SK-N-MC (cell line): ENCODE measurements around the gene PNMT.
"Not testable (repeated sequence)": the region's sequence is repeated elsewhere in the genome, so short reads cannot be mapped to it uniquely, and the experiment has no call there.

ENCODE experiments used
- DNase-seq: peaks from one replicate; pipeline ENCODE4 v3.0.0-alpha.2; 2011; ENCODE audit warnings: low read depth, low spot score
- H3K27ac ChIP-seq: fragments of 200-600 bp; sonication (generic); 2 replicates; pipeline ENCODE4 v1.5.1; 2016; ENCODE audit warnings: mixed run types
- H3K36me3 ChIP-seq: fragments of 200-600 bp; sonication (generic); 2 replicates; pipeline ENCODE4 v1.6.1; 2017; ENCODE audit warnings: antibody characterized with exemption, low read length, mixed read lengths; ENCODE audit not compliant: insufficient read depth
- H3K4me3 ChIP-seq: fragments of 200-600 bp; sonication (generic); 2 replicates; pipeline ENCODE4 v1.5.1; 2016
- H3K9ac ChIP-seq: fragments of 200-600 bp; sonication (generic); 2 replicates; pipeline ENCODE4 v1.8.0; 2017; ENCODE audit warnings: mixed run types, mixed read lengths; ENCODE audit not compliant: insufficient read length
- H3K9me3 ChIP-seq: fragments of 200-600 bp; sonication (generic); 2 replicates; pipeline ENCODE4 v1.6.1; 2017; ENCODE audit warnings: low read depth, mild to moderate bottlenecking, antibody characterized with exemption, low read length, moderate library complexity, mixed read lengths
- EZH2 ChIP-seq: fragments of 200-600 bp; sonication (generic); IDR thresholded peaks from one replicate; pipeline ENCODE4 v1.6.1; 2017; ENCODE audit warnings: antibody characterized with exemption
- FOXP2 ChIP-seq: optimal IDR thresholded peaks from 2 replicates; pipeline ENCODE3; 2011; ENCODE audit warnings: mild to moderate bottlenecking, moderate library complexity; ENCODE audit not compliant: insufficient read depth; ENCODE audit errors: extremely low read length, control extremely low read depth
- POLR2AphosphoS5 ChIP-seq: IDR thresholded peaks from 2 replicates; pipeline ENCODE4 v1.6.1; 2012; ENCODE audit warnings: mild to moderate bottlenecking, low read depth, low read length, borderline replicate concordance

PNMT gene

DNA sequence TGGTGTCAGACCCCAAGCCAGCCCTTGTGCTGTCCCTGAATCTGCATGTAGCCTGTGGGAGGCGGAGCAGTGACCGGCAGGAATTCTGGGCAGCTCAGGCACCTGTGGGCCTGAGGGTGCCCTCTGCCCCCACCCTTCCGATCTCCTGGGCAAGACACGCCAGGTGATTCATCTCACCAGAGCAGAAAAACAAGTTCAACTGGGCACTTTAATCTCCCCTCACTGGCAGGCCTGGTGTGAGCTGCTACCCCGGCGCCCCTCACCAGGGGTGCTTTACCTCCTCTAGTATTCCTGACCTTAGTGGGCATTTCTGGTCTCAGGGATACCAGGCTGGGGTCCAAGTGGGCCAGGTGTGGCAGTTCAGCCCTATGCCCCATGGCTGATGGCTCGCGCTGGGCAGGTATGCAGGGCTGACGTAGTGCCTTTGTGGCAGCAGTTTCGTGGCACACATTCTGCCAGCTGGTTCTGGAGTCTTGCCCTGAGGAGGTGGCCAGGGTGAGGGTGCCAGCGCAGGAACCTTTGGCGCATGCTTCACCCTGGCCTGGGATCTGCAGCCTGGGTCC lies 37.6 kb downstream of the PNMT start:
- TF ChIP-seq FOXP2, result no peak
- no peak for TF ChIP-seq POLR2AphosphoS5
- TF ChIP-seq EZH2, result no peak
- DNase-seq, result no peak
- no peak overlapping the region for H3K9ac ChIP-seq
- H3K4me3 ChIP-seq, result no peak overlapping the region
- no peaks in the 10 kb centered on the region; the same call in 1 of the 2 replicates for H3K36me3 ChIP-seq
- H3K27ac ChIP-seq, result no peak overlapping the region
- H3K9me3 ChIP-seq, result no peaks in the 10 kb centered on the region

DNA sequence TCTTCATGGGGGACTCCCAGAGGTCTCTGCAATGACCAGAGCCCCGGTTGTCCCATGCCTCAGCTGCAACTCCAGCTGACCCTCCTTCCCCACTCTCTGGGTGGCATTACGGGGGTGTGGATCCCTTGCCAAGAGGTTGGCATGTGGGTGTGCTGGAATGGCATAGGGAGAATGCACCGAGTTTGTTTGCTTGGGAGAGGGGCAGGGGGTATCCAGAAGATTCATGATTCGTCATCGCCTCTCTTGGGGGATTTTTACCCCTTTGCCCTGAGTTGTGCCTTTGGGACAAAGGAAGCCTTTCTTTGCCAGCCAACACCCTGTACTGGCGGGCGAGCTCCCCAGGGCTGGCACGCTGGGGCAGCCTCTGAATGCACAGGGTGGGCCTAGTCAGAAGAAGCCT lies 38.1 kb downstream of the PNMT start:
- no peak for DNase-seq
- H3K9me3 ChIP-seq, result no peaks in the 10 kb centered on the region
- no peaks in the 10 kb centered on the region; the same call in 1 of the 2 replicates for H3K36me3 ChIP-seq
- no peak overlapping the region for H3K9ac ChIP-seq
- no peak for TF ChIP-seq POLR2AphosphoS5
- TF ChIP-seq FOXP2, result no peak
- no peak for TF ChIP-seq EZH2
- no peak overlapping the region for H3K4me3 ChIP-seq
- no peak overlapping the region for H3K27ac ChIP-seq

DNA sequence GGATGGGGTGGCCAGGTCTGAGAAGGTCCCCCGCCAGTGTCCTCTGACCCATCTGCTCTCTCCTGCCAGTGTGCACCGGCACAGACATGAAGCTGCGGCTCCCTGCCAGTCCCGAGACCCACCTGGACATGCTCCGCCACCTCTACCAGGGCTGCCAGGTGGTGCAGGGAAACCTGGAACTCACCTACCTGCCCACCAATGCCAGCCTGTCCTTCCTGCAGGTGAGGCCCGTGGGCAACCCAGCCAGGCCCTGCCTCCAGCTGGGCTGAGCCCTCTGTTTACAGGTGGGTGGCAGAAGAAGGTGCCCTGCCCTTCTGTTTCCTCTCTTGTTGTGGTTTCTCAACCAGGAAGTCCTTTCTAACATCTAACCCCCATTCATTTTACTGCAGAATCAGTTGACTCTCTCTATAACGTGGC lies 38.7 kb downstream of the PNMT start:
- DNase-seq, result no peak
- Histone ChIP-seq H3K9me3 (no peaks in the 10 kb centered on the region), H3K4me3 (no peak overlapping the region), H3K9ac (no peak overlapping the region), H3K36me3 (no peaks in the 10 kb centered on the region; the same call in 1 of the 2 replicates), H3K27ac (no peak overlapping the region)
- TF ChIP-seq EZH2 (no peak), POLR2AphosphoS5 (no peak), FOXP2 (no peak)

DNA sequence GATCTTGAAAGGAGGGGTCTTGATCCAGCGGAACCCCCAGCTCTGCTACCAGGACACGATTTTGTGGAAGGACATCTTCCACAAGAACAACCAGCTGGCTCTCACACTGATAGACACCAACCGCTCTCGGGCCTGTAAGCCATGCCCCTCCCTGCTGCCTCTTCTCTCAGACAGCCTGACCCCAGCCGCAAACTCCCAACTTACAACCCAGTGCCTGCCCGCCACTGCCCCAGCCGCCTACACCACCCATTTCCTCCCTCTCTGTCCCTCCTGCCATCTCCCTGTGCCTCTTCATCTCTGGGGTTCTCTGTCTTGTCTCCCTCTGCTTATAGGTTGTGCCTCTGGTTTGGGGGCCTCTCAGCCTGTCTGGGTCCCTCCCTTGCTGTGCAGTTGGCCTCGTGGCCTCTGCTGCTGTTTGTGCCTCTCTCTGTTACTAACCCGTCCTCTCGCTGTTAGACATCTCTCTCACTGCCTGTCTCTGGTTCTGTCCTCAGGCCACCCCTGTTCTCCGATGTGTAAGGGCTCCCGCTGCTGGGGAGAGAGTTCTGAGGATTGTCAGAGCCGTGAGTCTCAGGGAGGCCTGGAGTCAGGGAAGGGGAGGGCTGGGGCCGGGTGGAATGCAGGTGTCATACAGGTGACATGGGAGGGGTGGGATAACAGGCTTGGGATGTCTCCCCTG lies 41.2 kb downstream of the PNMT start:
- H3K27ac ChIP-seq, result no peak overlapping the region
- no peaks in the 10 kb centered on the region; the same call in 1 of the 2 replicates for H3K36me3 ChIP-seq
- no peak overlapping the region for H3K4me3 ChIP-seq
- TF ChIP-seq EZH2 (no peak), POLR2AphosphoS5 (no peak), FOXP2 (no peak)
- H3K9ac ChIP-seq, result no peak overlapping the region
- no peak for DNase-seq
- no peaks in the 10 kb centered on the region for H3K9me3 ChIP-seq

DNA sequence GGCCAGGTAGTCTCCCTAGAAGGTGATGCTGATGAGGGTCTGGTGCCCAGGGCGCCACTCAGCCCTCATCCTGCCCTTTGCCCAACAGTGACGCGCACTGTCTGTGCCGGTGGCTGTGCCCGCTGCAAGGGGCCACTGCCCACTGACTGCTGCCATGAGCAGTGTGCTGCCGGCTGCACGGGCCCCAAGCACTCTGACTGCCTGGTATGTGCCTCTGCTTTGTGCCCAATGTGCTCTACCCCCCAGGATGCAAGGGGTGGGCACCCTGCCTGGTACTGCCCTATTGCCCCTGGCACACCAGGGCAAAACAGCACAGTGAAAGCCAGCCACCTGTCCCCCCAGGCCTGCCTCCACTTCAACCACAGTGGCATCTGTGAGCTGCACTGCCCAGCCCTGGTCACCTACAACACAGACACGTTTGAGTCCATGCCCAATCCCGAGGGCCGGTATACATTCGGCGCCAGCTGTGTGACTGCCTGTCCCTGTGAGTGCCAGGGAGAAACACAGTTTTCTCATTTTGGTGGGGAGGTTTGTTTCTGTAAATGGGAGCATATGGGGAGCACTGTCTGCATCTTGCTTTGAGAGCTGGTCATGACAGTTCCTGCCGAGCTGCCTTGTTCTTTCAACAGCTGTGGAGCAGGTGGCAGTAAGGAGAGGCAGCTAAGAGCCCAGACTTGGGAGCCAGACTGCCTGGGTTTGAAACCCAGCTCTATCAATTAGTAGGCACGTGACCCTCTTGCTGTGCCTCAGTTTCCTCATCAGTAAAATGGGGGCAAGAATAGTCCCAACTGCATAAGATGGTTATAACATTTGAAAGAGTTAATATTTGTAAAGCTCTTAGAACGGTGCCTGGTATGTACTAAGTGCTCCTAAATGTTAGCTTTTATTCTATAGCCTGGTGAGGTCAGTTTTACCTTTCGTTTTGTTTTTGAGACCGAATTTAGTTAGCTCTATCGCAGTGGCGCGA lies 42.0 kb downstream of the PNMT start:
- no peaks in the 10 kb centered on the region; the same call in 1 of the 2 replicates for H3K36me3 ChIP-seq
- no peak overlapping the region for H3K27ac ChIP-seq

DNA sequence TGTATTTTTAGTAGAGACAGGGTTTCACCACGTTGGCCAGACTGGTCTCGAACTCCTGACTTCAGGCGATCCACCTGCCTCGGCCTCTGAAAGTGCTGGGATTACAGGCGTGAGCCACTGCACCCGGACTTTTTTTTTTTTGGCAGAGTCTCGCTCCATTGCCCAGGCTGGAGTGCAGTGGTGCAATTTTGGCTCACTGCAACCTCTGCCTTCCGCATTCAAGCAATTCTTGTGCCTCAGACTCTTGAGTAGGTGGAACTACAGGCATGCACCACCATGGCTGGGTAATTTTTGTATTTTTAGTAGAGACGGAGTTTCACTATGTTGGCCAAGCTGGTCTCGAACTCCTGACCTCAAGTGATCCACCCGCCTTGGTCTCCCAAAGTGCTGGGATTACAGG lies 42.8 kb downstream of the PNMT start:
- H3K27ac ChIP-seq, H3K9ac ChIP-seq, H3K36me3 ChIP-seq, H3K4me3 ChIP-seq, H3K9me3 ChIP-seq, DNase-seq: not testable (repeated sequence)

More for the DNA sequence above, 42.0 kb downstream of the PNMT start:
- no peak for DNase-seq
- no peak overlapping the region for H3K9ac ChIP-seq
- H3K9me3 ChIP-seq, result no peaks in the 10 kb centered on the region
- TF ChIP-seq POLR2AphosphoS5, result no peak
- TF ChIP-seq EZH2, result no peak
- no peak for TF ChIP-seq FOXP2
- no peak overlapping the region for H3K4me3 ChIP-seq

DNA sequence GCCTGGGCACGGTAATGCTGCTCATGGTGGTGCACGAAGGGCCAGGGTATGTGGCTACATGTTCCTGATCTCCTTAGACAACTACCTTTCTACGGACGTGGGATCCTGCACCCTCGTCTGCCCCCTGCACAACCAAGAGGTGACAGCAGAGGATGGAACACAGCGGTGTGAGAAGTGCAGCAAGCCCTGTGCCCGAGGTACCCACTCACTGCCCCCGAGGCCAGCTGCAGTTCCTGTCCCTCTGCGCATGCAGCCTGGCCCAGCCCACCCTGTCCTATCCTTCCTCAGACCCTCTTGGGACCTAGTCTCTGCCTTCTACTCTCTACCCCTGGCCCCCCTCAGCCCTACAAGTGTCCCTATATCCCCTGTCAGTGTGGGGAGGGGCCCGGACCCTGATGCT lies 43.6 kb downstream of the PNMT start:
- no peak for DNase-seq
- TF ChIP-seq EZH2 (no peak), FOXP2 (no peak), POLR2AphosphoS5 (no peak)
- Histone ChIP-seq H3K4me3 (no peak overlapping the region), H3K27ac (no peak overlapping the region), H3K36me3 (no peaks in the 10 kb centered on the region; the same call in 1 of the 2 replicates), H3K9me3 (no peaks in the 10 kb centered on the region), H3K9ac (no peak overlapping the region)

DNA sequence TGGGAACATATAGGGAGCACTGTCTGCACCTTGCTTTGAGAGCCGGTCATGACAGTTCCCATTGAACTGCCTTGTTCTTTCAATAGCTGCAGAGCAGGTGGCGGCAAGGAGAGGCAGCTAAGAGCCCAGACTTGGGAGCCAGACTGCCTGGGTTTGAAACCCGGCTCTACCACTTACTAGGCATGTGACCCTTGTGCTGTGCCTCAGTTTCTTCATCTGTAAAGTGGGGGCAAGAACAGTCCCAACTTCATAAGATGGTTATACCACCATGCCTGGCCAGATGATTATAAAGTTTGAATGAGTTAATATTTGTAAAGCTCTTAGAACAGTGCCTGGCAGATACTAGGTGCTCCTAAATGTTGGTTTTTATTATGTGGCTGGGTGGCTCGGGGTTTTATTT lies 46.0 kb downstream of the PNMT start:
- TF ChIP-seq FOXP2 (no peak), EZH2 (no peak), POLR2AphosphoS5 (no peak)
- Histone ChIP-seq H3K9me3 (no peaks in the 10 kb centered on the region), H3K27ac (no peak overlapping the region), H3K4me3 (no peak overlapping the region), H3K9ac (no peak overlapping the region), H3K36me3 (no peaks in the 10 kb centered on the region; the same call in 1 of the 2 replicates)
- no peak for DNase-seq

DNA sequence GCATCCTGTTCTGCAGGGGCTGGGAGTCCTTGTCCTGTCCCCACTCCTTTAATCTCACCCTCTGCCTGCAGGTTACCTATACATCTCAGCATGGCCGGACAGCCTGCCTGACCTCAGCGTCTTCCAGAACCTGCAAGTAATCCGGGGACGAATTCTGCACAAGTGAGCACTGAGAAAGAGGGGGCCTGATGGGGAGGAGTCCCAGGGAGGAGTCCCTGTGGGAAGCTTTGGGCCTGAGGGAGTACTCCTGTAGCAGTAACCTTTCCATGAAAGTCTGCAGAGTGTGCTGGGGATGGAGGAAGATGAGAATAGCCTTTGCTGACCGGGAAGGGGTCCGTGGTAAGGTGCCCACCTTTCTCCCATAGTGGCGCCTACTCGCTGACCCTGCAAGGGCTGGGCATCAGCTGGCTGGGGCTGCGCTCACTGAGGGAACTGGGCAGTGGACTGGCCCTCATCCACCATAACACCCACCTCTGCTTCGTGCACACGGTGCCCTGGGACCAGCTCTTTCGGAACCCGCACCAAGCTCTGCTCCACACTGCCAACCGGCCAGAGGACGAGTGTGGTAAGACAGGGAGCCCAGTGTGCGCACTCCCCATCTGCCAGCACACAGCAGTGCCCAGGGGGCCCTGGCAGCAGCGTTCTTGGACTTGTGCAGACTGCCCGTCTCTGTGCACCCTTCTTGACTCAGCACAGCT lies 47.3 kb downstream of the PNMT start:
- no peak for DNase-seq
- Histone ChIP-seq H3K4me3 (no peak overlapping the region), H3K36me3 (no peaks in the 10 kb centered on the region), H3K9me3 (no peaks in the 10 kb centered on the region), H3K27ac (no peak overlapping the region), H3K9ac (no peak overlapping the region)
- no peak for TF ChIP-seq EZH2
- TF ChIP-seq FOXP2, result no peak
- TF ChIP-seq POLR2AphosphoS5, result no peak
